GM19239 (cell line): ENCODE results near the gene ZNF786.
"Not testable (repeated sequence)": the region's sequence is repeated elsewhere in the genome, so short reads cannot be mapped to it uniquely, and the experiment has no call there.

Source experiments
- DNase-seq: peaks from one replicate; pipeline ENCODE4 v3.0.0; 2011; ENCODE audit warnings: low spot score; ENCODE audit not compliant: insufficient read length
- FAIRE-seq: peaks from 2 replicates; lab custom pipeline; 2011; peaks lifted over from hg19 to GRCh38; lab: Jason Lieb, UNC

Gene ZNF786

GRCh38 chr7:149090397-149091195, at the start of gene ZNF786:
Gene ZNF786 (minus strand): TSS chr7:149090718. CDS start chr7:149090640, 78 bp downstream.
- DNase-seq (peak; percentile 88), FAIRE-seq (peak; percentile 67)

- FAIRE-seq = no peak
- DNase-seq = no peak
Observed at GRCh38 chr7:149136118-149136517, 45.6 kb upstream of the ZNF786 start.

DNA sequence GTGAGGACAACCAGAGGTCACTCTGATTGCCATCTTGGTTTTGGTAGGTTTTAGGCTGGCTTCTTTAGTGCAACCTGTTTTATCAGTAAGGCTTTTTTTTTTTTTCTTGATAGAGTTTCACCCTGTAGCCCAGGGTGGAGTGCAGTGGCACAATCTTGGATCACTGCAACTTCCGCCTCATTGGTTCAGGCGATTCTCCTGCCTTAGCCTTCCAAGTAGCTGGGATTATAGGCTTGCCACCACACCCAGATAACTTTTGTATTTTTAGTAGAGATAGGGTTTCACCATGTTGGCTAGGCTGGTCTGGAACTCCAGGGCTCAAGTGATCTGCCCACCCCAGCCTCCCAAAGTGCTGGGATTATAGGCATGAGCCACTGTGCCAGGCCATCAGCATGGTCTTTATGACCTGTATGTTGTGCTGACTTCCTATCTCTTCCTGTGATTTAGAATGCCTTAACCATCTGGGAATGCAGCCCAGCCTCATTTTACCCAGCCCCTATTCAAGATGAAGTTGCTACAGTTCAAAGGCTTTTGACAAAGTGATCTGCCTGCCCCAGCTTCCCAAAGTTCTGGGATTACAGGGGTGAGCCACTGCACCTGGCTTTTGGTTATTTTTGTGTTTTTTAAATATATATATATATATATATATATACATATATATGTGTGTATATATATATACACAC, 42.7 kb upstream of the ZNF786 start:
- no peak for DNase-seq
- FAIRE-seq = no peak

DNA sequence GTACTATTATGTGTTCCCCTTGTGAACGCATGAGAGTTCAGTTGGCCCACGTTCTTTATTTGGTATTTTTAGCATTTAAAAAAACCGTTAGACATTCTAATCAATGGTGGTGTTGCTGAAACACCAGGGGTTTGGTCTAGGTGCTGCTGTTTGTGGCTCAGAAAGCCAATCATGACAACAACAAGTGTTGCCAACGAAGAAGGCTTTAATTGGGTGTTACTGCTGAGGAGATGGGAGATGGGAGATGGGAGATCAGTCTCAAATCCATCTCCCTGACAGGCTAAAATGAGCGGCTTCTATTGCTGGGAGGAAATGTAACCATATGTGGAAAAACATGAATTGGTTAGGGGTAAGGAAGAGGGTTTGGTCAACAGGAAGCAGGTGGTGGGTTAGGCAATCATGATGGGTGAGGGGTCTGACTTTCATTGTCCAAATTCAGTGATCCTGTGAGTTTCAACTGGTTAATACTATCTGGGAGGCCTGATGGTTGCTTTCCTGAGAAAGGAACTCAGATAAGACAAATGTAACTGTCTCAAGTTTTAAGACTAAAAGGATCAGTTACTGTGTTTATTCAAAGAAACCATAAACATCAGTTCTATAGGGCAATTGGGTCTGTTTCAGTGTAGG, 40.2 kb upstream of the ZNF786 start:
- DNase-seq (no peak), FAIRE-seq (no peak)

GRCh38 chr7:149126662-149127266, 36.2 kb upstream of the ZNF786 start:
- FAIRE-seq (peak; percentile 18), DNase-seq (peak; percentile 54)

DNA sequence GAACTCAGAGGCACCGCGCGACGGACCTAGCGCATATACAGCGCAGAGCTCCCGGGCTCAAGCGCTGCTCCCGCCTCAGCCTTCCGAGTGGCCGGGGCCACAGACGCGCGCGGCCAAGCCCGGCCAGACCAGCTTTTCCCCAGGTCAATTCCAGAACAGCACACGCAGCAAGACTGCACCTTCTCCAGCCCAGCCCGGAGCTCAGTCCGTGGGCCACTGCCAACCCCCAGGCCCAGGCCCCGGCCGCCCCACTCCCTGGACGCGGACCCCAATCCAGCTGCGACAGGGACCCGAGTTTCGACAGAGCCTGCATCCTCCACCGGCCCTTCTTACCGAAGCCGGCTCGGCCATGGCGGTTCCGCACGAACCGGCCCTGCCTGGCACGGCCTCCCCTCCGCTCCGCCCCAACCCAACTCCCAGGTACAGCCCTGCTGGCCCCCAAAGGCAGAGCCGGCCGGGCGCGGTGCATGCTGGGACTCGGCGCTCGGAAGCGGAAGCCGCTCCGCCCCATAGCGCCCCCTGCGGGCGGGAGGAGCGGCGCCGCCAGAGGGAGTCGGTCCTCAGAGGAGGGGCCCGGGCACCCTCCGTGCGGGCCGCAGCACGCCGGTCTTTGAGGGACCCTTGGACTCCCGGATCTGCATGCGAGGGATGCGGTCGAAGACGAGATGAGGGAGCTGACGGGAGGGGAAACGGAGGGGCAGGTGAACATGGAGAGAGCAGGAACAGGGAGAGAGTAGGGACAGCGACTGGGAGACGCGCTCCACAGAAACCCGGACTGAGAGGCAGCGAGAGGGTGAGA, 35.5 kb upstream of the ZNF786 start, which contains the start of gene ZNF425:
Gene ZNF425, minus strand, starts transcription at position 462 of the 799 bp plus-strand sequence. Its CDS starts 111 bp downstream, at position 351.
- peak; percentile 80 for FAIRE-seq
- peak; percentile 91 for DNase-seq

DNA sequence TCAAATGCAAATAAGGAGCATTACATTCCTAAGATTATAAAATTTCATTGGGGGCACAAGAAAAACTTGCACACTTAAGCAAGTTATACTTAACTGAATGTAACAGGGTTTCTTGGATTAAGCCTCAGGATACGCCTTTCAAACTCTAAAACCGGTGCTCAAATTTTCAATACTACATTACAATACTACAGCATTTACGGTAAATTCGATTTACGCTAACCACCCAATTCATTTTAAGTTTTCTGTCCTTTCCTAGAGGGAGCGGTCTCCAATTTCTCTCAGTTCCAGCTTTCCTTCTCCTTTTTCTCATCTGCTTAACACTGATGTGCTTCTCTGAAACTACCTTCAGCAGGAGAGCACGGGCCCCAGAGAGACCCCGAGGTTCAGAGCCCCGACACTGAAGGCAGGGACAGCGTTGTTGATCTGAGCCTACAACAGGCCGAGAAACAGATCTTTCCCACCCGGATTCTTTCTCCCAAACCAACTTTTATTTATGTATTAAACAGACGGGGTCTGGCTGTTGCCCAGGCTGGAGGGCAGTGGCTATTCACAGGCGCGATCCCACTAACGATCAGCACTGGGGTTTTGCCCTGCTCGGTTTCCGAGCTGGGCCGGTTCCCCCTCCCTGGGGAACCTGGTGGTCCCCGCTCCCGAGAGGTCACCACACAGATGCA, 34.8 kb upstream of the ZNF786 start:
- FAIRE-seq (no peak), DNase-seq (no peak)

- FAIRE-seq (no peak), DNase-seq (no peak)
Observed at GRCh38 chr7:149109969-149110368, 19.5 kb upstream of the ZNF786 start.

DNA sequence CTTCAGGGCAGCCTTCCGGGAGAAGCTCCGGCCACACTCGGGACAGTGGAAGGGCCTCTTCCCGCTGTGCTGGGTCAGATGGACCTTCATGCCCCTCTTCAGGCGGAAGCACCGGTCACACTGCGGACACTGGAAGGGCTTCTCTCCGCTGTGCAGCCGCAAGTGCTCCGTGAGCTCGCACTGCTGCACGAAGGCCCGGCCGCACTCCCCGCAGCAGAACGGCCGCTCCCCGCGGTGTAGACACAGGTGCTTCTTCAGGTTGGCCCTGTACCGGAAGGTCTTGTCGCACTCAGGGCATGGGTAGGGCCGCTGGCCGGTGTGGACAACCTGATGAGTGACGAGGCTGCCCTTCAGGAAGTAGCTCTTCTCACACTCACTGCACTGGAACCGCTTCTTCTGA, 14.2 kb upstream of the ZNF786 start:
- DNase-seq (no peak), FAIRE-seq (no peak)

GRCh38 chr7:149104214-149104613, 13.7 kb upstream of the ZNF786 start:
- DNase-seq = no peak
- FAIRE-seq = no peak

DNA sequence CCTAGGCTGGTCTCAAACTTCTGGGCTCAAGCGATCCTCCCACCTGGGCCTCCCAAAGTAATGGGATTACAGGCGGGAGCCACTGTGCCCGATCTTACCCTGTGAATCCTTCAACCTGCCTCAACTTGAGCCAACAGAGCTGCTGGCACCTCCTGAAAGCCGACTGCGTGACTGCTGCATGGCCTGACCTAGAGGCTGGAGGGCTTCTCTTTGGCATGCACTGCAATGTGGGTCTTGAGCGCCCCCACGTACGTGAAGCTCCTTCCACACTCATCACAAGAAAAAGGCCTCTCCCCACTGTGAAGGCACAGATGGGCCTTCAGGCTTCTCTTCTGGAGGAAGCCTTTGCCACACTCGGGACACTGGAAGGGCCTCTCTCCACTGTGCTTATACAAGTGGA, 12.9 kb upstream of the ZNF786 start:
- DNase-seq (no peak), FAIRE-seq (no peak)

- no peak for FAIRE-seq
Observed at GRCh38 chr7:149102666-149103065, 12.1 kb upstream of the ZNF786 start.

GRCh38 chr7:149100821-149101220, 10.3 kb upstream of the ZNF786 start:
- DNase-seq (no peak), FAIRE-seq (no peak)

More at GRCh38 chr7:149102666-149103065, 12.1 kb upstream of the ZNF786 start:
- DNase-seq = no peak

GRCh38 chr7:149099058-149099457, 8.5 kb upstream of the ZNF786 start:
- FAIRE-seq (no peak), DNase-seq (no peak)

GRCh38 chr7:149097088-149097487, 6.6 kb upstream of the ZNF786 start:
- DNase-seq = no peak
- FAIRE-seq = no peak

DNA sequence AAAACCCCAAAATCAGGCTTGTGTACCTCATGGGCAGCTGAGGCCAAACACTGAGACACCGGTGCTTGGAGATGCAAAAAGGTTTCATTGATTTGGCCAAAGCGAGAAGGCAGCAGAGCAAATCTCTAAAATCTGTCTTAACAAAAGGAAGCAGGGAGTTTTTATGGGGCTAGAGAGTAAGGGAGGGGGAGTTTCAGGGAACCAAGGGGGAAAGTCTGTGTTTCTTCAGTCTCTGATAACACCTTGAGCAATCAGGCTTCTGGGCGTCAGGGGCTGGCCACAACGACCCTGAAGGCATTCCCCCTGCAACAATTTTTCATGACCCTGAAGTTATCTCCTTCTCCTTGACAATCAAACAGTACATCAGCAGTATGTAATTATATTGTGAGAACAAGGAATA, 2.7 kb upstream of the ZNF786 start:
- FAIRE-seq = no peak
- DNase-seq = no peak

DNA sequence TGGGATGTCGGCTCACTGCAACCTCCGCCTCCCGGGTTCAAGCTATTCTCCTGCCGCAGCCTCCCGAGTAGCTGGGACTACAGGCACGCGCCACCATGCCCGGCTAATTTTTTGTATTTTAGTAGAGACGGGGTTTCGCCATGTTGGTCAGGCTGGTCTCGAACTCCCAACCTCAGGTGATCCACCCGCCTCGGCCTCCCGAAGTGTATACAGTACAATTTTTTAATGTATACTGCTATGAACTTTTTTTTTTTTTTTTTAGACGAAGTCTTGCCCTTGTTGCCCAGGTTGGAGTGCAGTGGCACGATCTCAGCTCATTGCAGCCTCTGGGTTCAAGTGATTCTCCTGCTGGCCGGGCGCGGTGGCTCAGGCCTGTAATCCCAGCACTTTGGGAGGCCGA, 1.7 kb upstream of the ZNF786 start:
- DNase-seq, FAIRE-seq: not testable (repeated sequence)

DNA sequence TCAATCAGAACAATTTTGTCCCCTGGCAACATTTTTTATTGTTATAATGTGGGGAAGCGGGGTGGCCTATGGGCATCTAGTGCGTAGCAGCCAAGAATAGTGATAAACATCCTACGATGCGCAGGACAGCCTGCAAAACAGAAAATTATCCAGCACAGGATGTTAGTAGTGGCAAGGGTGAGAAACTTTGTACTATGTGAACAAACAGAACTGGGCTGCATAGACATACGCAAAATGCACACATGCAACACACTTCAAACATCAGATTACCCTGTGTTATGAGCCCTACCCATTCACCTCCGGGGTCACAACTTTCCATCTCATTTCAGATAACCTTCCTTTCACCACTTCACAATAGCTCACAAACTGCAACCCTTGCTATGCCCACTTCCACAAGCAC, 3.1 kb downstream of the ZNF786 start:
- no peak for FAIRE-seq
- DNase-seq = no peak

DNA sequence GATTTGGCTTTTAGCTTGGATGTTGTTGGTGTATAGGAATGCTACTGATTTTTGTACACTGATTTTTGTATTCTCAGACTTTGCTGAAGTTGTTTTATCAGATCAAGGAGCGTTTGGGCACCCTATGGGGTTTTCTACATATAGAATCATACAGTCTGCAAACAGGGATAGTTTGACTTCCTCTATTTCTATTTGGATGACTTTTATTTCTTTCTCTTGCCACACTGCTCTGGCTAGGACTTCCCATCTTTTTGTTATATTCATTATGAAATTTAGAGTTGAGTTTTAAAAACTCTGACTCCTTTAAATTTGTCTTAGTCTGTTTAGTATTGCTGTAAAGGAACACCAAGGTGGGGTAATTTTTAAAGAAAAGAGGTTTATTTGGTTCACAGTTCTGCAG, 4.7 kb downstream of the ZNF786 start:
- FAIRE-seq (no peak), DNase-seq (no peak)
